COLO668 (cell line): ENCODE measurements around the gene NR4A1.

Source experiments
- DNase-seq: peaks from one replicate; lab custom pipeline; 2025; ENCODE audit not compliant: unreplicated experiment; lab: John Stamatoyannopoulos, UW

NR4A1 gene

DNA sequence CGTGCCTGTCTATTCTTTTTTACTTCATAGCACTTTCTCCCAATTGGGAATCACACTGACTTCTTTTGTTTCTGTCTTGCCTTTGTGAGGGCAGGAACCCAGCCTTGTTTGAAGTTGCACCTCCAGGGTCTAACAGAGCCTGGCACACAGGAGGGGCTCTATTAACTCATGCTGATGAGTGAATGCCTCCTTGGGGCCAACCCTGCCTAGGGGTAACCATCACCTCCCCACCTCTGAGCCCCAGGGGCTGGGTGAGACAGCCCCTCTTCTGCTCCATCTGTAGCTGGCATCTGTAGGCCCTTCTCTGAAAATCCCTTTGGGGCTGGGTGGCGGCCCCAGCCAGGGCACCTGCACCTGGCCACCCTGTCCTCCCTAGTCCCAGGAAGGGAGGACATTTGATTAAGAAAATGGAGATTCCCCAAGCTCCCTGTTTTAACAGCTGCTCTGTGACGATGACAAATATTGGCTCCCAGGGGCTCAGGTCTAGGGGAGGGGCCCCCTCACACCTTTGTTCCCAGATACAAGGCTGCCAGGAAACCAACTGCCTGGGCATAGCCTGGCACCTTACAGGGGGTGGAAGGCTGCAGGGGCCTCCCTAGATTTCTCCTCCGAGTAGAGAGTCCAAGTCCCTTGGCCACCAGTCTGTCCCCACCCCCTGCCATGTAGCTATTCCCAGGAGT, 32.7 kb upstream of the NR4A1 start:
- peak; percentile 75 for DNase-seq

DNA sequence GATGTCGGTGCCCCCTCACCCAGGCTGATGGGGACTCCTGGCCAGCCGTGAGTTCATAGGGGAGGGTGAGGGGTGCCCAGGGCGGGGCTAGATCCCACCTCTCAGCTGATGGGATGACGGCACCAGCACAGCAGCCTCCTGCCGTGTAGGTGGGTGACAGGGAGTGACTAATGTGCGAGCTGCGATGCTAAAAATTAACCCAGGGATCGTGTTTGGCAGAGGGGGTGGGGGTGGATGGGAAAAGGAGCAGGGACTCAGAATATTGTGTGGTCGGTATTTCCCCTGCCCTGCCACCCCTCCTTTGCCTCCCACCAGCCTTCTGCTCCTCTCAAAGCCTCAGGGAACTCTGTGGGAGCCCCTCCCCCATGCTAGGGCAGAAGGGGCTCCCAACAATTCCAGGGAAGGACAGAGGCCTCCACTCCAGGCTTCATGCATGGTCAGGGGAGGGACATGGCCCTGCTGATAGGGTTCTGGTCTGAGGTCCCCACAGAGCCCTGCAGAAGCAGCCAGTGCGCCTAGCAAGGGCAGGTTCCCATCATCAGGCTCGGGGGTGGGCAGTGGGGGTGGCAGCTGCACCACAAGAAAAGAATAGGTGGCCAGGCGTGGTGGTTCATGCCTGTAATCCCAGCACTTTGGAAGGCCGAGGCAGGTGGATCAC, 32.0 kb upstream of the NR4A1 start:
- DNase-seq: peak; percentile 75

DNA sequence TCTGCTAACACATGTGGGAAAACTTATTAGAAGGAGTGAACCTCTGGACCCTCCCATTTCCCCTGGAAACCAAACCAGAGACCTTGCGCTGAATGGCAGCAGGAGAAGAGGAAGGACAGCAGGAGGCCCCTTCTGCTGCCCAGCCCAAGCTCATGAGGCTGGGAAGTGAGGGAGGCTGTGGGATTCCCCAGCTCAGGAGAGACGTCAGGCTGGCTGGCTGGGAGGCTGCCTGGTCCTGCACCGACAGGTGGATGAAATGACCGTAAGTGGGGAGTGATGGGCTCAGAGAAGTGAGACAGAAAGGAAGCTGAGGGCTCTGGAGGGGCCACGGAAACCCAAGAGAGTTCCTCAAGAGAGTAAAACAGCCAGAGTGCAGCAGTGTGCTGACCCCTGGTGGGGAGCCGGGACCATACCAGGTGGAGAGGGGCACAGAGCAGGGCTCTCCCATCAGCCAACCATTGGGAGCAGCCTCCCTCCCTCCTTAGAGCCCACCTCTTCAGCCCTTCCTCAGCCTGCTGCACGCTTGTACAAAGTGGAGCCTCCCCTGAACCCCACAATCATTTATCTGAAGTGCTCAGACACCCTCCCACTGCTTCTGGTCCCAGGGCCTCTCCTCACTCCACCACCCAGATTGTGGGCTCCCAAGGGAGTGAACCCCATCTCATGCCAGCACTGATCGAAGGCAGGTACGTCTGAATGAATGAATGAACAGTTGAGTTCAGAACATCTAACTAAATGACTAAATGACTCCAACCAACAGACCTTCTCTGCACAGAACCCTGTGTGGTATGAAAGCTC, 30.5 kb upstream of the NR4A1 start:
- peak; percentile 49 for DNase-seq

DNA sequence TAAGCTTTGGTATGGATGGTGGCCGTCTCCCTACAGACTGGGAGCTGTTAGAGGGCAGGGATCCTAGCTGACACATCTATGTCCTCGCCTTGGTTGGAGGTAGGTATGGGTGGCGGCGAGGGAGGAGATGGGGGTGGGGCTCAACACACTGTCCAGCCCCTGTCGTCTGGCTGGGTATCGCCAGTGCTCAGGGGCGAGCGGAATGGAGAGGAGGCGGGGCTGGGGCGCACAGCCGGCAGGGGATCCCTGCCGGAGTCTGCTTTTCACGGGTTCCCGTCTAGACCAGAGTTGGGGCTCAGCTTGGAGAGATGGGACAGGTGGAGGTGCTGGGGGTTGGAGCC, 28.4 kb upstream of the NR4A1 start:
- DNase-seq: peak; percentile 15

DNA sequence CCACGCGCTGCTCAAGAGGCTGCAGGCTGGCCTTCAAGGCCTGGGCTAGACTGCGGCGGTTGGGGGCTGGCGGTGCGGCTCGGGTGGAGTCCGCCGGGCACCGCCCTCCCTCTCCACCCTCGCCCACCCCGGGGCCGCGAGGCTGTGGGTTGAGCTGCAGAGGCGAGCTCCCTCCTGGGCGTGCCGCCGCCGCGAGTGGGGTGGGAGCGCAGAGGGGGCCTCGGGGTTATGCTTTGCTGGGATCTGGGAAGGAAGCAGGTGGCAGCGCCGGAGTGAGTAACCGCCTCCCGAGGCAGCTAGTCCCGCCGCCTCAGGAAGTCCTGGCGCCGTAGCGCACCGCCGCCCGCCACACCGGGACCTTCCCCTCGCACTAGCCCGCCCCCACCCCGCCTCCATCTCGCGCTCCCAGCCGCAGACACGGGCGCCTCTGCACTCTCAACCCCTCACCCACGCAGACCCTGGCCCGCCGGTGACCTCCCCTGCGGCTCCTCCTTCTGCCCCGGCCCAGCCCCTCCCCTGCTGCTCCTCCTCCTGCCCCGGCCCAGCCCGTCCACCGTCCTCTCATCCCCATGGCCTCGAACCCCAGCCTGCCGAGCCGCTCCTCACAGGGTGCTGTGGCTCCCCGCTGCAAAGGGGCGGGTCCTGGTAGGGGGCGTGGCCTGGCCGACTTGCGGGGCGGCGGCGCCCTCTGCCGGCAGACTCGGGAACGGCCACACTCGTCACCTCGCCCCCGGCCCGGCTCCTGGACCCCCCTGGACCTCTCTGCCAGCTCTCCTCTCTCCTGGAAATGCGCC, 27.9 kb upstream of the NR4A1 start:
- peak; percentile 74 for DNase-seq

DNA sequence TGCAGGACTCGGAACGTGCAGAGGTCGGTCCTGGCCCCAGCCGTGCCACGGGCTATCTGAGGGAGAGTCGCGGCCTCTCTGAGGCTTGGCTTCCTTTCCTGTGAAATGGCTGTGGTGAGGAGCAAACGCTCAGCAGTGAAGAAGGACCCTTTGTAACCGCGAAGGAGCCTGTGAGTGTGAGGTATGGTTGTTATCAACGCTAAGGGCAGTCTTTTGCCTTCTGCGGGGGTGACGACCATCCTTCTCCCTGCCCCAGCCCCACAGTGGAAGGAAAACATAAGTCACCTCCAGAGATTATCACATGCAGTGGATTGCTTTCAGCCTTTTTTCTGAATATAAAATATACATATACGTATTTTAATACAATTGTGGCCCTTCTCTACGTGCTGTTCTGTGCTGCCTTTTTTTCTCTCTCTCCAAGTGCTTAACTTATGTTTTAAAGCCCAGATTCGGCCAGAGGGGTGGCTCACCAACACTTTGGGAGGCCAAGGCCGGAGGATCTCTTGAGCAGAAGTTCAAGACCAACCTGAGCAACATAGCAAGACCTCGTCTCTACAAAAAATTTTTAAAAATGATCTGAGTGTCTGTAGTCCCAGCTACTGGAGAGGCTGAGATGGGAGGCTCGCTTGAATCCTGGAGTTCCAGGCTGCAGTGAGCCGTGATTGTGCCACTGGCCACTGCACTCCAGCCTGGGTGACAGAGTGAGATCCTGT, 27.1 kb upstream of the NR4A1 start:
- no peak for DNase-seq

DNA sequence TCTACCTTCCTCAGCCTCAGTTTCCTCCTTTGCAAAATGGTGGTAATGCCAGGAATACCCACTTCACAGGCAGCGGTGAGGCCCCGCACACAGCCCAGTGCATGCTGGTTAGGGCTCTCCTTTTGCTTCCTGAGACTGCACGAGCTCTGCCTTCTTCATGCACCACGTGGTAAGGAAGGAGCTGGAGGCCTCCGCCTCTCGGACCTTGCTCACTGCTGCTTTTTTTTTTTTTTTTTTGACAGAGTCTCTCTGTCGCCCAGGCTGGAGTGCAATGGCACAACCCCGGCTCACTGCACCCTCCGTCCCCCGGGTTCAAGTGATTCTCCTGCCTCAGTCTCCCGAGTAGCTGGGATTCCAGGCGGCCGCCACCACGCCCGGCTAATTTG, 26.4 kb upstream of the NR4A1 start:
- no peak for DNase-seq

DNA sequence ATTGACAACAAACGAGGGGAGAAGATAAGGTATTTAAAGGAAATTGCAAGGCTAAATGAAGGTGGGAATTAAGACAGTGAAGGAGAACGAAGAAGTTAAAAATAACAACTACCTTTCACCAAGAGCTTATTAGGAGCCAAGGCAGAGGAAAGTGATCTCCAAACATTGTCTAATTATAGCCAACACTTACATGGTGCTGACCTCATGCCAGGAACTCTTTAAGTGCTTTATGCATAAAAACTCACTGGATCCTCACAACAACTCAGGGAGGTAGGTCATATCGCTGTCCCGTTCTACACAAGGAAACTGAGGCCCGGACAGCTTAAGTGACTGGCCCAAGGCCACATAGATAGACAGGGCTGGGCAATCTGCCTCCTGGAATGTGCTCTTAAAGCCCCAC, 25.0 kb upstream of the NR4A1 start:
- DNase-seq: no peak

DNA sequence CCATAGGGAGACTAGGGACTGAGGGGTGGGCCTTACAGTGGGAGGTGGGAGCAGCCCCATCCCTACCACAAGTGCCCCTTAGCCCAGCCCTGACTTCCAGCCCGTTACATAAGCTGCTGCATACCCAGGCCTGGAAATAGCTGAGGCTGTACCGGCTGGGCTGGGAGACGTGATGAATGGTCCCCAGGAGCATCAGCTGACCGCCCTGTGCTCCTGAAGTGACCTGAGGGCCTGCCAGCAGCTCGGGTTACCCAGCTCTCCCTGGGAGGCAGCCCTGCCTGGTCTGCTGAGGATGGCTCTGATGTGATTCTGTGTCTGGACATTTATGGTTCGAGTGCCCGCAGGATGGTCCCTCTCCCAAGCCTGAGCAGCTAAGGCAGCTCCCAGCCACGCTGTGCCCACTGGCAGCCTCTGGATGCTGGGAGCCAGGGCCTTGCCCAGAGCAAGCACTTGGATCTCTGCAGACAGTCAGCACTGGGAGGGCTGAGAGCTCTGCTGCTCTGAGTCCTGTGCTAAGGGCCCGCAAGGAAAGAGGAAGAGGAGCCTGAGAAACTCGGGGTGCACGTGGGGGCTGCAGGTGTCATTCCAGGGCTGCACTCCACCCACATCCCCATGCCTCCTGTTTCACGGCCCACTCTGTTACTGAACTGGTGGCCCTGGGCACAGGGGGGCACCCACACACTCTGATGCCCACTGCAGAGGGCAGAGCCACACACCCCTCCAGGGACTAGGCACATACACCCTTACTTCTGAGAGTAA, 24.0 kb upstream of the NR4A1 start:
- DNase-seq: no peak

DNA sequence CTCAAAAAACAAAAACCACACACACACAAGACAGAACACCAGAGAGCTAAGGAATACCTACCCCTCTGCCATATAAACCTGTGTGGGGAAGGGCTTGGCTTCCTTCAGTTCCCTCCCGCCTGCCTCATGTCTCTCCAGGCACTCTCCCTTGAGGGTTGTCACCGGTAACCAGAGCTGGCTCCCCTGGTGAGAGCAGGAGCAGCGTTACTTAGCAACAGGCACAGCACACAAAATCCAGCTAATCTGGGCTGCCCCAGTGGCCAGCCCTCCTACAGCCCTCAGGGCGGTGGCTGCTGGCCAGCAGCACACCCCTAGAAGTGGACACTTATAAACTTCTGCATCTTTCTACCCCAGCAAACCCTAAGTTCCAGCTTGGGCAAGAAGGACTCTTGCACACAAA, 21.6 kb upstream of the NR4A1 start:
- peak; percentile 81 for DNase-seq

DNA sequence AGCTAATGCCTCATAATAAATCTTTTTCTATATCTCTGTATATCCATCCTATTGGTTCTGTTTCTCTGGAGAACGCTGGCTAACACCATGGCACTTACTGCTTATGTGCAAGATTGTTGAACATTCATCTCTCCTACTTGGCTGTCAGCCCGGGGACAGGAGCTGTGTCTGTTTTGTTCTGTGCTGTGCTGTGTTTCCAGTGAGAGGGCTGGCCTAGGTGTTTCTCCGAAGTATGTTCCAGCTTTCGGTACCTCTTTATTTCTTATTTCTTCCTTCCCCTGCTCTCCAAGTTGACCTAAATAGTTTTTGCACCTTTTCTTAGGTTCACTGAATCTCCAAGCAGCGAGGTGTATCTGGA, 18.8 kb upstream of the NR4A1 start:
- DNase-seq: no peak

DNA sequence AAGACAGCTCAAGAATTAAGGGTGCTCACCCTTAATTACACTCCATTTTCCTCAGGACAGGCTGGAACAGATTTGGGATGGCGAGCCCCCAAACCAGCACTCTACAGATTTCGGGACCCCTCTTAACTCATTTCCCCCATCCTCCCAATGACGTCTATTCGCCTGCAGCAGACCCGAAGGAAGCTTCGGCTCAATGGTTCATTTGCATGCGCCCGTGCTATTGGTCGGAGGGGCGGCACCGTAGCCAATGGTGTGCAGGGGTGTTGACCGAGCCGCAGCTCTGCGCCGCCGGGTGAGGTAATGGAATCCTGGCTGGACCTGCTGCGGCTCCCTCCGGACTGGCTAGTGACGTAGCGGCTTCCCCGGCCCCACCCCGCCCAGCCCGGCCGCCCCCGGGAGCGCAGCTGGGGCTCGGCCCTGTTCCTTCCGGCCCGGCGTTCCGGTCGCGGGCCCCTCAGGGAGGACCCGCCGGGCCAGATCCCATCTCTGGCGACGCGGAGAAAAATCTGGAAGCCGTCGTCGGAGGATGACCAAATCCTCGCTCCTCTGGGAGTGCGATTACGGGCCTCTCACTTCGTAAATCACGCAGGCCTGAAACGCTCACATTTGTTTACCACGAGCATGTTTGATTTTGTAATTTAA, 18.3 kb upstream of the NR4A1 start:
- DNase-seq: peak; percentile 93

DNA sequence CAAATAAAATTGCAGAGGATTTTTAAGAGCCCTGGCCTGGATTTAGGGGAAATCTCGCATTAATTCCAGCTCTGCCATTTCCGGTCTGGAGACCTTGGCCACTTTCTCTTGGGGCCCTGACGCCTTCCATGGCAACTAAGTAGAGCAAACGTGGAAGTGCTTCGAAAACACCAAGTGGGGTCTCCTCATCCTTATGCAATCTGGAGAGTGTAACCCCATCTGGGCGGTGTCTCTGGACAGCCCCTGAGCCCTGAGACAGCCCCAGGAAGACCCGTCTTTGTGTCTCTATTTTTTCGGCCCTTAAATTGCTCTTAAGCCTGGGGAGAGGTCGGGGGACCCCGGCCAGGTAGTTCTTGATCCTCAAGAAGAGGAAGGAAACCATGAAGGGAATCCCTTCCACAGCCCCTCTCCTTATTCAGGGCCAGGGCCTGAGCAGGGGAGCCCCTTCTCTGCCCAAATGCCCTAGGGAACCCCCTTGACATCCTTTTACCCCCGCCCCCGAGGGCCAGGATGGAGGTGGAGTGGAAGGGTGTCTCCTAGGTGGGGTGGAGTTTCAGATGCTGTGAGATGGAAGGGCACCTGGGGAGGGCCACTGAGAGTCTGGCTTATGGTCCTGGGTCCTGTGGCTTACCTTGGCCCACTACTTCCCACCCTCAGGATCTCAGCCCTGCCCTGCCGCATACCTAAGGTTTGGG, 17.6 kb upstream of the NR4A1 start:
- DNase-seq: no peak

DNA sequence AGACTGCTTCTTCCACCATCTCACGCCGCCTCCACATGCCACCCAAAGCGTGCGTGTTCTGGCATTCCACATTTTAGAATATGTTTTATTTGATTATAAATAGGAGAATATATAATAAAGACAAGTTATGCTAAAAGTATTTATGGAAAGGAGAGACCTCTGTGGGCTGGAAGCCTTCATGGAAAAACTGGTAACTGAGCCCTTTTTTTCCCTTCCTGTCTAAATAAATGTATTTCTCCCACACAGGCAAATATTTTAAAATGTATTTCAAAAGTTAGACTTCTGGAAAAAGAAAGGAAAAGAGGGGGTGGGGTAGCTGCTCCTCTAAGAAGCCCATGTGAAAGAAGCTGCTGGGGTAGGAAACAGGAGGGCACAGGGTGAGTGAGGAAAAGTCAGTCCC, 16.1 kb upstream of the NR4A1 start:
- no peak for DNase-seq

DNA sequence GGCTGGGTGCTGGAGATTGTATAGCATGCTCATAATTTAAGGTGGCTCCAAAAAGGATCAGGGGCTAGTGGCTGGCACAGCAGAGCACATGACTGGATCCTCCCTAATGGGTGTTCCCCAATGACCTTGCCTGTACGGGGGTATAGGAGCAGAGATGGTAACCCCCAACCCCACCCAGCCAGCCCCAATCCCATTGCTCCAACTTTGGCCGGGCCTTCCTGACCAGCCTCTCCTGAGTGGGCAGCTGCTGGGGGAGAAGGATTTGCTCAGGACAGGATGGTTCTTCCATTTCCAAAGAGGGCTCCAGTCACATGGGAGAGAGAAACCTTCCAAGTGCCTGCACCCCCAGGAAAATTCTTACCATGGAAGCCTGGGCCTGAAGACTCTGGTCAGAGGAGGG, 15.3 kb upstream of the NR4A1 start:
- DNase-seq: no peak

DNA sequence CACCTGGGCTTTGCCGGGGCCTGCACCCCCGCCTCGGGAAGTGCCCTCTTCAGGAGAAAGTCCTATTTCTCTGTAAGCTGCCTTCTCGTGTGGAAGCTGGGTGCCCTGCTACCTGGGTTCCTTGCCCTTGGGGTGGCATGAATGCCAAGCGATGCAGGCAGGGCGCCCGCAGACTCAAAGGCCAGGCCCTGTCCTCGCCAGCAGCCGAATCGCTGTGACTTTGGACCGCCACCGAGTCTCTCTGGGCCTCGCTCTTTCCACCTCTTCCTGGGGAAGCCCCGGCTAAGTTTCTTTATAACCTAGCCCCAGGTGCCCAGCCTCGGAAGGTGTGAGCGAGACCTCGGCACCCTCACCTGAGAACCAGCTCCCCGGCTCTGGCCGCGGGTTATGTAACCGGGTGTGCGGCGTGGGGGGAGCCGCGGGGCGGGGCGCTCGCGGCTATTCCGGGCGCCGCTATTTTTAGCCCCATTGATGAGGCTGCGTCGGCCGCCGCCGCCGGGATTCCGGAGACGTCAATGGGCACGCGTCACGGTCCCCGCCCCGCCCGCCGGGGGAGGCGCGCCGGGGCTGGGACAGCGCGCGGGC, 14.6 kb upstream of the NR4A1 start:
- peak; percentile 84 for DNase-seq

DNA sequence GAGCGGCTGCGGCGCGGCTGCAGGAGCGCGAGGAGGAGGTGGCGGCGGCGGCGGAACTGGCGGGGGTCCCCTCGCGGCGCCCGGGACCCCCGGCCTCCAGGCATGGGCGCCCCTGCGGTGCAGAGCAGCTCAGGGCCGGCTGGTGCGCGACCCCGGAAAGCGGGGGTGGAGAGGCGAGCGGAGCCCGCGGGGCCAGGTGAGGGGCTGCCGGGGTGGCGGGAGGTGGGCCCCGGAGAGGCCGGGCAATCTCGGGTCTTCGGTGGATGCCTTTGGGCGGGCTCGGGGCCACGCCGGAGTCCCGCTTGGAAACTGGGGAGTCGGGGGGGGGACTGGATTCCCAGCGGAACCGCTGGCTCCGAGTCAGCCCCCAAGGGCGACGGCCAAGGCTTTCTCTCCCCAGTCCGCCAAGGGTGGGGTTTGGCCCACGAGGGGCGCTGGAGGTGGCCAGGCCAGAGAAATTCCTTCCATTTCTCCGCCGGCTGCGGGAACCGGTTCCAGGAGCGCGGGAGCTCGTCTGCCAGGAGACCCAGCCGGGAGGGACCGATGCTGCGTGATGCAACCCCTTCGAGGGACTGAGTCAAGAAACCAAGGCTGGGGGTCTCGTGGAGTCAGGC, 13.9 kb upstream of the NR4A1 start:
- DNase-seq: peak; percentile 24

DNA sequence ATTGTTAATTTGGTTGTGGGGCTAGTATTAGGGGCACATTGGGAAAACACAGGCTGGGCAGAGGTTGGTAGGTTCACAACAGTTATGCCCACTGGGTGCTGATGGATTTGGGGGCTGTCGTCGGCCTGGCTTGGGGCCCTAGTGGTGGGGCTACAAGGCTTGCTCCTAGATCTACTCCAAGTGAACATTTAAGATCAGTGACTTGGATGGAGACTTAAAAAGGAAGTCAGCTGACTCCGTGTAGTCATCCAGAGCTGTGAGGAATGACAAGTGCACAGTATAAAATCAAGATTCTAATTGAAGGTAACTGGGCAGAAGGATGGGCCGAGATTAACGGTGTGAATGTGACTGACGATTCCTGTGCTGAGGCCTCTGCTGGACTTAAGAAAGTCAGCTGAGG, 12.8 kb upstream of the NR4A1 start:
- no peak for DNase-seq
